Stimulated activated CD8-positive, alpha-beta memory T cell treated with anti-CD3 and anti-CD28 coated beads, Interleukin-7, amount 100 ng/mL, for 48 hours (primary cell): ENCODE measurements around the gene TSKU.

Source experiments
- DNase-seq, 2 donors: peaks; one replicate each; pipeline ENCODE4 v3.0.0-alpha.2; 2020; ENCODE audit warnings: low read depth in 1 of 2; ENCODE audit errors: extremely low read depth in 1 of 2

TSKU gene

DNA sequence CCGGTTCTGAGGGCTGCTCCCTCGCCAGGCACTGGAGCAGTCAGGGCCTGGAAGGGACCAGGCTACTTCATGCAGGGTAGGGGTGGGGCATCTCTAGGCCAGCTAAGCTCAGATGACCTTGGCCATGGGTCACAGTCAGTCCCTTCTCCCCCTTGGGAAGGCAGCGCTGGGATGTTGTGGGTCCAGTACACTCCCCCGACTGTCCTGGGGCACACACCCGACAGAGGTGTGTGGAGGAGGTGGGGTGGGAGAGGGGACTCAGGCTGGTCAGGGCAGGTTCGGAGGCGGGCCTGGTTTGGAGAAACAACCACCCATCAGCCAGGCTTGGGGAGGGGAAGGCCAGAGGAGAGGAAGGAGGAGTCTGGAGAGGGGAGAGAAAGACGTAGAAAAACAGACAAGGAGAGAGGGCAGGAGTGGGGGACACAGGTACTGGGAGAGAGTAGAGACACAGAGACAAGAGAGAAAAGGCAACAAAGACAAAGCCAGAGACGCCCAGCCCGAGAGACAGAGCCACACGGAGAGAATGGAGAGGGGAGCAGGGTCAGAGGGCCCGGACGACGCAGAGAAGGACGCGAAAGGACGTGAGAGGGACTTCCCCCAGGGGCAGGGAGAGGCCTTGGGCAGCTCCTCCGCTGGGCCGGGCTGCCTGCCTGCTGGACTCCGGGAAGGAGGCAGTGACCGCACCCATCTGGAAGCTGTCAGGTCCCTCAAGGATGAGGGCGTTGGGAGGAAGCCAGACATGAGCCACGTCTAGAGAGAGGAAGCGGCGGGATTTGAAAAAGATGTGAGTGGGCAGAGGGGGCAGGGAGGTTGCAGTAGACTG is 30.6 kb upstream of the TSKU start:
- no peak for DNase-seq

GRCh38 chr11:76753449-76753848 is 29.7 kb upstream of the TSKU start:
- no peak for DNase-seq

GRCh38 chr11:76753950-76754349 is 29.2 kb upstream of the TSKU start:
- DNase-seq, result no peak

DNA sequence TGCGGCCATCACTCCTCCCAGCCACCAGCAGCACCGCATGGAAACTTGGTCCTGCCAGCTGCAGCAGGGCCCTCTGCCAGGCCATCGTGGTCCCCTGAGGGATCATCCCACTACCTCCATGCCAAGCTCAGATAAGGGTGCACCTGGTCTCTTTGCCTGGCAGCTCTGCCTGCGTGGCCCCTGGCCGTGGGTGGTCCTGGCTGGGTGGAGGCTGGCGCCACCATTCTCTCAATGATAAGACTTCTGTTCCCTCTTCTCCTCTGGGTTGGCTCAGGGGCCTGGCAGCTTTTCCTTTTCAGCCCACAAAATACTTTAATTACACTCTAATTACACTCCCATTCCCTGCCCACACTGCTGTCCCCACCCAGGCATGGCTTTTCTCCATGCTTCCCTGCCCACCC is 26.8 kb upstream of the TSKU start:
- no peak for DNase-seq

DNA sequence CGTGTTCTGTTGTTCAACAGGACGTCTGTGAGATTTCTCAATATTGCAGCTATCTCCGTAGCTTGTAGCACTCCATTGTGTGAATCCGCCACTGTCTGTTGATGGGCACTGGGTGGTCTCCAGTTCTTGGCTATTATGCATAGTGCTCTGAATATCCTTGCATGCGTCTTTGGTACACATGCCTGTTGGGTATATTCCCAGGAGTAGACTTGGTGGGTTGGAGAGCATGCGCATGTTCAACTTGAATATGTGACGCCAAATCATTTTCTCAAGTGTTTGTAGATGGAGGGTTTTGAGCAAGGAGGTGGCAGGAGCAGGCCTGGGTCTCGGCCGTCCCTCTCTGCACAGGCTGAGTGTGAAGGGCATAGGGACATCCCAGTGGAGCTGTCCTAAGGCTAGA is 24.8 kb upstream of the TSKU start:
- DNase-seq, result no peak

DNA sequence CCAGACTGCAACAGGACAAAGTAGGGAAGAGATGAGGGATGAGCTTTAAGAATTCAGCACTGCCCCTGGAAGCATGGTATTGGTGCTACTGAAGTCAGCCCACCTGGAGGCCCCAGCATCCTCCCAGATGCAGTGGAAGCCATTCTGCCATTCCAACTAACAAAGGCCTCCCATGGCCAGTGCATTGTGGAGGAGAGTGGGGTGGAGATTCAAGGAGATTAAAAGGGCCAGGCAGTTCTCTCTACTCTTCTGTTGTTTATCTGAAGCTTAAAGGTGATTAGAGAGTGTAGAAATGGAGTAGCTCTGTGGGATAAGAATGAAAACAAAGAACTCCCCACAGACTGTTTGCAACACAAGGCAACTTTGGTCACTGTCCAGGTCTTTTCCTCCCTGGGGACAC is 24.1 kb upstream of the TSKU start:
- no peak for DNase-seq

DNA sequence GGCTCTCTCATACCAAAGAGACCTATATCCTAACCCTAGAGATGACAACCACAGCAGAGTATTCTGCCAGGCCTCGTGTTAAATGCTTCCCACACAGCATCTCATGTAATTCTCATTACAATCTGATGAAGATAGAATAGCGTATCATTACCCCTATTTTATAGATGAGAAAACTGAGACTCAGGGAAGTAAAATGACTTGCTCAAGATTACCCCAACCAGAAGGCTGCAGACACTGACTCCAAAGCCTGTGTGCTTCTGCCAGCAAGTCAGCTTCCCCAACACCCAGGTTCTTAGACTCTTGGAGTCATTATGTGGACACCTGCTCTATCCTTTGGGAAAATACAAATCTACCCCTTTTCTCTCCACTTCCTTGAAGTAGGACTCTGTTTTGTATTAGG is 23.6 kb upstream of the TSKU start:
- no peak for DNase-seq

- no peak for DNase-seq
Measured at GRCh38 chr11:76760236-76760635, 22.9 kb upstream of the TSKU start.

DNA sequence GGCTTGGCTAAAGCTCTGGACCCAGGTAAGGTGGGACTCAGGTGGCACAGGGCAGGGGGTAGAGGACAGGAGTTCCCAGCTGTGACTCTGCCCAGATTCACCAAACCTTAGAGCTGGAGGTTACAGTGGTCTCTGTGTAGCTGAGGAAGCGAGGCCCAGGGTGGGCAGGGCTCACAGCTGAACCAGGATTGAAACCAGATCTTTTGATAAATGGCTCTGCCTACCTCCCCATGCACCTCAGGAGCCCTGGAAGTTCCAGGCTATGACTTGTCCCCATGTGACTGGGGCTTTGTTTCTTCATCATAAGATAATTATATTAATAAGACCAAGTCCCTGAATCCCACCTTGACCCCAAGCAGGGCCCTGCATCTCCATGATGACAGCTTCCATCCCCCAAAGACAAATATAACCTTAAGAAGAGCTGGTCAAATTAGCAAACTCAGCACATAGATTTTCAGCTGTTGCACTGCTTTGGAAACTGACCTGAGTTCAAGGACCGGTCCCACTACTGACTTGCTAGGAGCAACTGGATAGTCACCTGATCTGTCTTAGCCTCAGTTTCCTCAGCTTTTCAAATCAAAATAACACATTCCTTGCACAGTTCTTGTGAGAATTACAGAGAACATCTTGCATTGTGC is 21.3 kb upstream of the TSKU start:
- DNase-seq, result no peak

- DNase-seq, result no peak
Measured at GRCh38 chr11:76762356-76762752, 20.8 kb upstream of the TSKU start.

GRCh38 chr11:76762867-76763572 is 20.1 kb upstream of the TSKU start:
- DNase-seq, result no peak

DNA sequence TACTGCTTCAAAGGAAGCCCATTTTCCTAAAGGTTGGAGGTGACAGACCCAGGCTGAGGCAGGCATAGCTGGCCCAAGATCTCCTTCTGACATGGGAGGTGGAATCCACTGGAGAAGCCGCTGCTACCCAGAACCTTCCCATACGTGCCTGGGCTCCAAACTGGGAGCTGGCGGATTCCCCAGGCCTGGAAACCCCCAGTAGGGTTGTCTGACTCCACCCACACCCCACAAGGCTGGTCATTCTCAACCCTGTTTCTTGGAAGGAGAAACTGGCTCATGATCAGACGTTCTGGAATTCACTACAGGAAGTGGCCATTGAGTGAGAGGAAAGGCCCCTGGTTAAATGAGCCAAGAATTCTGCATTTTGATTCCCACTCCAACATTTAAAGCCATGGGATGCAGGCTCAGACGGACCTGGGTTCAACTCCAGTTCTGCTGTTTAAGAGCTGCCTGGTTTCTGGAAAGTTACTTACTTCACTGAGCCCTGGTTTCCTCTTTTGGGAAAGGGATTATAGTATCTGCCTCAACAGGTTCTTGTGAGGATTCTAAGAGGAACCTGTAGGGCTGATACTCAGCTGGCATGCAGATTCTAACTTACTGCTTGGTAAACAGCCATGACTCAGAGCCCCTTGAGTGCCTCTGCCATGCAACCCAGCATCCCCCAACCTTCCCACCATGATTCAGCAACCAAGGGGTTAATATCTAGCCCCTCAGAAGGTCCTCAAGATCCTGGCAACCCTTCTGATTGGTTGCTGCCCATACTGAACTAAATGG is 19.4 kb upstream of the TSKU start:
- no peak for DNase-seq

- DNase-seq, result no peak
Measured at GRCh38 chr11:76764941-76765665, 18.1 kb upstream of the TSKU start.

DNA sequence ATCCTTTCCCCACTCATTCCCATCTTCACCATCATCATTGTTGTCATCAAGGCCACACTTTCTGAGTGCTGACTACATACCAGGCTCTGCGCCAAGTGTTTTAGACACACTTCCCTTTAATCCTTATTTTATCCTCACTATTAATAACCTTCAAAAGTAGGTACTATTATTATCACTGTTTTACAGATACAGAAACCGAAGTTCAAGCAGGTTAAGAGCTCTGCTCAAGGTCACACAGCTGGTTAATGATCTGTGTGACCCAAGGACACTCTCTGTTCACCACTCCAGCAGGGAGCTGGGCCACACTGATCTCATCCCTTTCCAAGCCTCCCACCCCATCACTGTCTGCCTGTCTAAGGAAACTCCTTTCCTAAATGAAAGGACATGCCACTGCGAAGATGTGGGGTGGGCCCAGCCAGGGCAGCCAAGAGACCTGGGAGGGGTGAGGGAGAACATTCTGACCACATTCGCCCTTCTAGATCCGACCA is 17.2 kb upstream of the TSKU start:
- DNase-seq, result no peak

GRCh38 chr11:76766521-76766920 is 16.6 kb upstream of the TSKU start:
- DNase-seq, result no peak

GRCh38 chr11:76767659-76768058 is 15.5 kb upstream of the TSKU start:
- DNase-seq, result no peak

DNA sequence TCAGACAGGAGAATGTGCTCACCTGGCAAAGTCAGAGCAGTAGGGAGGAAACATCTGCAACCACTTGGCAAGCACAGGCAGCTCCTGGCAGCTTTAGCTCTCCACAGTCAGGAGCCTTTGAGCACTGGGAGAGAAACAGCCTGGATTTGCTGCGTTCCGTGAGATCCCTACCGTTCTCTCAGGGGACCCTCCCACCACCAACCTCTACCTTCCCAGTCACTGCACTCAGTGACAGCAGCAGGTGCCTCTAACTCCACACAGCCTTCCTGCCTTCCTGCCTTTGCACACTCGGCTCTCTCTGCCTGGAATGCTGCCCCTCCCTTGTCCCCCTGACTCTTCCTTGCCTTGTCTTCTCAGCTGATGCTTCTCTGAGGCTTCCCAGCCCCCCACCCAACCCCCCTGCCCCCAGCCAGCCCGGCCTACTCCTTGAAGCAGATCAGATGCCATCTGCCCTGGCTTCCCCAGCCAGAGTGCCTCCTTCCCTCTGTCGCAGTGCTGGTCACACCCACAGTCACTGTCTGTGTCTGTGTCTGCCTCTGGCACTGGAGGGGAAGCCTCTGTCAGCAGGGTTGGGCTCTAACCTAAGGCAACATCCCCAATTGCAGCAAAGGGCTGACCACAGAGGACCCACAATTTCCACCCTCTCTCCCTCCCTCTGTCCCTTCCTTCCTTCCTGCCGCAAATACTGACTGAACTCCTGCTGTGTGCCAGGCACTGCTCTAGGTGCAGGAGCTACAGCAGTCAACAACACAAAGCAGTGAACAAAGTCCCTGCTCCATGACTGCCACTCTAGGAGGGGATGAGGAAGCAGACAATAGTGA is 14.9 kb upstream of the TSKU start:
- DNase-seq, result no peak

GRCh38 chr11:76768909-76769560 is 14.1 kb upstream of the TSKU start:
- no peak for DNase-seq
